Calu3 (cell line): ENCODE data around the gene TNKS2. TPM values are rescaled to one million over a fixed set of nuclear protein-coding genes. Genes with fewer than 3 reads are reported as not detected.
"Not testable (repeated sequence)": the region's sequence is repeated elsewhere in the genome, so short reads cannot be mapped to it uniquely, and the experiment has no call there.

Source experiments
- Bru-seq: library from RNA; stranded (reverse); fragments of 400-500 nt; gene quantifications from one replicate; lab custom pipeline; 2021; lab: Mats Ljungman, UMichigan
- BruChase-seq, 2 experiments: library from RNA; stranded (reverse); fragments of 400-500 nt; gene quantifications; one replicate each; lab custom pipeline; 2021; lab: Mats Ljungman, UMichigan
- BruUV-seq: library from RNA; stranded (reverse); fragments of 400-500 nt; replicated peaks from 2 replicates; lab custom pipeline; 2021; lab: Mats Ljungman, UMichigan
- CTCF ChIA-PET: fragments of 300-600 bp; sonication (Branson Sonifier 250); formaldehyde crosslinking; loops from one replicate; lab custom pipeline; 2022; ENCODE audit warnings: antibody characterized with exemption; lab: Charles Lee
- DNase-seq: peaks from one replicate; pipeline ENCODE4 v3.0.0; 2022
- H3K27ac Mint-ChIP-seq: one replicate; pipeline ENCODE4 v1.8.0; 2022; ENCODE audit warnings: mixed read lengths; ENCODE audit not compliant: unreplicated experiment
- H3K27me3 Mint-ChIP-seq: one replicate; pipeline ENCODE4 v1.8.0; 2022; ENCODE audit warnings: mixed read lengths; ENCODE audit not compliant: unreplicated experiment
- H3K36me3 Mint-ChIP-seq: one replicate; pipeline ENCODE4 v1.8.0; 2022; ENCODE audit warnings: mild to moderate bottlenecking, moderate library complexity, mixed read lengths; ENCODE audit not compliant: insufficient read depth, unreplicated experiment
- H3K4me1 Mint-ChIP-seq: one replicate; pipeline ENCODE4 v1.8.0; 2022; ENCODE audit warnings: mild to moderate bottlenecking, low read depth, mixed read lengths; ENCODE audit not compliant: unreplicated experiment
- H3K4me3 Mint-ChIP-seq: one replicate; pipeline ENCODE4 v1.8.0; 2022; ENCODE audit warnings: mild to moderate bottlenecking, low read depth, moderate library complexity, mixed read lengths; ENCODE audit not compliant: unreplicated experiment
- H3K9me3 Mint-ChIP-seq: one replicate; pipeline ENCODE4 v1.8.0; 2022; ENCODE audit warnings: low read depth, mixed read lengths; ENCODE audit not compliant: unreplicated experiment
- CTCF ChIP-seq: fragments of 200-600 bp; IDR thresholded peaks from one replicate; pipeline ENCODE4 v1.8.0; 2022; ENCODE audit warnings: antibody characterized with exemption; ENCODE audit not compliant: unreplicated experiment
- intact Hi-C: fragments of 100-400 bp; cut with micrococcal nuclease; formaldehyde crosslinking; loops from one replicate; pipeline ENCODE4 v1.10.0; 2022; ENCODE audit not compliant: unreplicated experiment
- long read RNA-seq: library from polyadenylated mRNA; stranded (forward); transcript quantifications from one replicate; pipeline ENCODE4 v2.0.0, GENCODE V29; 2022
- total RNA-seq: library from RNA; stranded (reverse); gene quantifications from 2 replicates; pipeline ENCODE4 v1.2.3, GENCODE V29; 2022

The TNKS2 gene
- total RNA-seq (24.6 TPM in 2 replicates), Bru-seq, nascent RNA (percentile 83 among the genes with signal in this experiment), BruChase-seq, experiment 1, labeled RNA remaining after a 6-hour chase (percentile 82 among the genes with signal in this experiment), BruChase-seq, experiment 2, labeled RNA remaining after a 2-hour chase (percentile 79 among the genes with signal in this experiment)
- long read RNA-seq, partial matches to known transcripts: 1 of 5 reads
- long read RNA-seq, other reads (novel, unspliced or antisense): 4 of 5 reads

DNA sequence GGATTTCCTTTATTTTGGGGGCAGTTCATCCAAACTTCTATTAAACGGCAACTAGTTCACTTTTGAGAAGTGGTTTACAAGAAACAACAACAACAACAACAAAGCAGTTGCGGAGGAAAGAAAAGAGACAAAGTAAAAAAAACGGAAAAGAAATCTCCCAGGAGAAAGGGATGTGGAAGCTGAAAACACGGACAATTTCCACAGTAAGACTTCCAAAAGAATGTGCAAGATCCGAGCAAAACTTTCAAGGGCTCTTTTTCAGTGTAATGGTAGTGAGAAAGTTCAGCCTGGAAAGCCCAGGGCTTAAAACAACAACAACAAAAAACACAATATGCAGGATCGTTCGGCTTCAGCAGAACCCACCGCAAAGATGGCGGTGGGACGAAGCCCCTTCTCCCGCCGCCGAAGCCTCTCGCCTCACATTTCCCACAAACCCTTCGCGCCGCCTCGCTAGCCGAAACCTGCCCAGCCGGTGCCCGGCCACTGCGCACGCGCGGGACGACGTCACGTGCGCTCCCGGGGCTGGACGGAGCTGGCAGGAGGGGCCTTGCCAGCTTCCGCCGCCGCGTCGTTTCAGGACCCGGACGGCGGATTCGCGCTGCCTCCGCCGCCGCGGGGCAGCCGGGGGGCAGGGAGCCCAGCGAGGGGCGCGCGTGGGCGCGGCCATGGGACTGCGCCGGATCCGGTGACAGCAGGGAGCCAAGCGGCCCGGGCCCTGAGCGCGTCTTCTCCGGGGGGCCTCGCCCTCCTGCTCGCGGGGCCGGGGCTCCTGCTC, at the start of gene TNKS2:
TNKS2 (plus strand) TSS at position 553 of the 775 bp plus-strand sequence. CDS start 265 bp downstream, outside the sequence.
- CTCF ChIA-PET: interaction anchor here (0.9 to 1.4 kb wide), 2 partner anchors 16 to 114 kb away, joined by 3 to 4 read pairs; no protein-coding TSS in a partner anchor
- BruUV-seq: TSS peak; percentile 92
- TF ChIP-seq CTCF: no peak
- Mint-ChIP-seq H3K27ac (peak within 1 kb of the TSS; percentile 97), H3K36me3 (peaks cover 40% of the 10 kb centered on the region), H3K9me3 (no peaks in the 10 kb centered on the region), H3K4me3 (peak within 1 kb of the TSS; percentile 94), H3K4me1 (peaks cover 20% of the 10 kb centered on the region), H3K27me3 (no peaks in the 10 kb centered on the region)
- intact Hi-C loops: no loop called here
- DNase-seq: peak; percentile 93

DNA sequence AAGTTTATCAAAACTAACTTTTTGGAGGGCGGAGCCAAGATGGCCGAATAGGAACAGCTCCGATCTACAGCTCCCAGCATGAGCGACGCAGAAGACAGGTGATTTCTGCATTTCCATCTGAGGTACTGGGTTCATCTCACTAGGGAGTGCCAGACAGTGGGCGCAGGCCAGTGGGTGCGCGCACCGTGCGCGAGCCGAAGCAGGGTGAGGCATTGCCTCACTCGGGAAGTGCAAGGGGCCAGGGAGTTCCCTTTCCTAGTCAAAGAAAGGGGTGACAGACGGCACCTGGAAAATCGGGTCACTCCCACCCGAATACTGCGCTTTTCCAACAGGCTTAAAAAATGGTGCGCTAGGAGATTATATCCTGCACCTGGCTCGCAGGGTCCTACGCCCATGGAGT, 48.6 kb upstream of the TNKS2 start:
- intact Hi-C loops: loop anchor here (5.0 to 10.0 kb wide), 2 partner anchors 195 to 362 kb away; no protein-coding TSS in a partner anchor
- DNase-seq, H3K9me3 Mint-ChIP-seq, H3K4me1 Mint-ChIP-seq, CTCF ChIA-PET, H3K4me3 Mint-ChIP-seq, H3K36me3 Mint-ChIP-seq, H3K27ac Mint-ChIP-seq, BruUV-seq: not testable (repeated sequence)
- H3K27me3 Mint-ChIP-seq: peaks cover 14% of the 10 kb centered on the region

GRCh38 chr10:91756286-91756685, 41.9 kb upstream of the TNKS2 start:
- CTCF ChIA-PET: no interaction called here
- Mint-ChIP-seq H3K4me3 (no peak overlapping the region), H3K9me3 (no peaks in the 10 kb centered on the region), H3K4me1 (no peaks in the 10 kb centered on the region), H3K36me3 (no peaks in the 10 kb centered on the region), H3K27me3 (peaks cover 2% of the 10 kb centered on the region), H3K27ac (no peak overlapping the region)
- BruUV-seq: no TSS peak
- no peak for DNase-seq
- intact Hi-C loops: no loop called here
- TF ChIP-seq CTCF: no peak

DNA sequence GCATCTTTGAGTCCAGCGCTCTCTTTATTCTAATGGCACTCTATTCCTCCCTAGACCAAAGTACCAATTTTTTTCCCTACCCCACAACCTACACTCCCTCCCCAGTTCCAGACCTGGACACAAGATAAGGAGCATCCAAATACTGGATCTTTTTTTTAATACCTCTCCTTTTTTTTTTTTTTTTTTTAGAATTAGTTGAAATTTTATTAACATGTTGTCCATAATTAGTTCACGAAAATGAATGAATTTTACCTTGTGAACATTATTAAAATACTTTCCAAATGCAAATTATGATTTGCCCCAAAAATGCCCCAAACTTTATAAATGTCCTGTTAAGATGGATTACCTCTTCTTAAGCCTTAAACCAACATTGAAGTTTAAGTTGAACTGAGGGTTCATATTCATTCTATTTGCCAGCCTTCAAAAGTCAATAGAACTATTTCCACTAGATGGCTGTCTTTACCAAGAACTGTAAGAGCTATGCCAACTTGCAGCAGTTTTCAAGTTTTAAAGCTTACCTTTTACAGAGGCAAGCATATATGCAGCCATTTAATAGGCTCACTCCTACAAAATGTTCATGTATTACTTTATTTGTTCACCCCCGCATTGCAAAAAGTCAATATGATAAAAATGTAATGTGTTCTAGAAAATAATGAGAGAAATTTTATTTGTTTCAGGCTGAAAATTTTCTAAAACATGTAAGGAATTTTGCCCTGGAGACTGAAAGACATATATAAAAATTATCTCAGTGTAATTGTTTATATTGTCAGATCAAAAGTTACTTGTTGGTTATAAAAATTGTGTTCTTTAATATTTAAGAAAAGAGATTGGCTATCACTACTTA, 39.7 kb upstream of the TNKS2 start:
- intact Hi-C loops: loop anchor here (1.0 kb wide), 1 partner anchor 154 kb away; no protein-coding TSS in a partner anchor
- no peaks in the 10 kb centered on the region for H3K9me3 Mint-ChIP-seq
- BruUV-seq: no TSS peak
- H3K36me3 Mint-ChIP-seq: no peaks in the 10 kb centered on the region
- no peak overlapping the region for H3K27ac Mint-ChIP-seq
- no peaks in the 10 kb centered on the region for H3K4me1 Mint-ChIP-seq
- H3K27me3 Mint-ChIP-seq: peaks cover 17% of the 10 kb centered on the region
- no peak for DNase-seq
- peak; percentile 25 for TF ChIP-seq CTCF
- CTCF ChIA-PET: interaction anchor here (0.7 to 0.8 kb wide), 3 partner anchors 135 to 215 kb away, joined by 4 to 11 read pairs (median 6); no protein-coding TSS in a partner anchor
- no peak overlapping the region for H3K4me3 Mint-ChIP-seq
